NCI-H1092 (cell line): Measurements from ENCODE around the gene RARS2.
"Not testable (repeated sequence)": the region's sequence is repeated elsewhere in the genome, so short reads cannot be mapped to it uniquely, and the experiment has no call there.

Experiments used
- DNase-seq: peaks from one replicate; lab custom pipeline; 2025; lab: John Stamatoyannopoulos, UW

RARS2 gene

GRCh38 chr6:87589693-87590416, at the start of gene RARS2, which contains the start of gene ORC3:
RARS2 (minus strand) TSS chr6:87589987; CDS start chr6:87589957, 30 bp downstream.
ORC3 (plus strand) TSS chr6:87590135; CDS start chr6:87590169, 34 bp downstream.
- DNase-seq = peak; percentile 88

- no peak for DNase-seq
These were observed 49.6 kb upstream of the RARS2 start for GRCh38 chr6:87639373-87639772.

- no peak for DNase-seq
These were observed 47.3 kb upstream of the RARS2 start for GRCh38 chr6:87637106-87637505.

GRCh38 chr6:87636315-87636714, 46.5 kb upstream of the RARS2 start:
- DNase-seq = no peak

GRCh38 chr6:87633851-87634250, 44.1 kb upstream of the RARS2 start:
- DNase-seq = no peak

- no peak for DNase-seq
These were observed 41.0 kb upstream of the RARS2 start for GRCh38 chr6:87630746-87631145.

GRCh38 chr6:87628881-87629280, 39.1 kb upstream of the RARS2 start:
- no peak for DNase-seq

GRCh38 chr6:87628424-87628823, 38.6 kb upstream of the RARS2 start:
- no peak for DNase-seq

GRCh38 chr6:87623248-87623647, 33.5 kb upstream of the RARS2 start:
- DNase-seq = no peak

GRCh38 chr6:87618531-87618930, 28.7 kb upstream of the RARS2 start:
- no peak for DNase-seq

- DNase-seq = no peak
These were observed 27.6 kb upstream of the RARS2 start for GRCh38 chr6:87617405-87617804.

- DNase-seq = not testable (repeated sequence)
These were observed 23.2 kb upstream of the RARS2 start for GRCh38 chr6:87613018-87613417.

- no peak for DNase-seq
These were observed 19.0 kb upstream of the RARS2 start for GRCh38 chr6:87608802-87609201.

- no peak for DNase-seq
These were observed 16.4 kb upstream of the RARS2 start for GRCh38 chr6:87606199-87606598.

- no peak for DNase-seq
These were observed 10.8 kb upstream of the RARS2 start for GRCh38 chr6:87600576-87600975.

- DNase-seq = no peak
These were observed 1.2 kb upstream of the RARS2 start for GRCh38 chr6:87590990-87591389.

- no peak for DNase-seq
These were observed 662 bp upstream of the RARS2 start for GRCh38 chr6:87590417-87590880.

- no peak for DNase-seq
These were observed 905 bp downstream of the RARS2 start for GRCh38 chr6:87588756-87589407.

- no peak for DNase-seq
These were observed 3.3 kb downstream of the RARS2 start for GRCh38 chr6:87586371-87587077.

GRCh38 chr6:87583822-87584221, 6.0 kb downstream of the RARS2 start:
- no peak for DNase-seq

- no peak for DNase-seq
These were observed 14.4 kb downstream of the RARS2 start for GRCh38 chr6:87575423-87575822.

- DNase-seq = no peak
These were observed 15.5 kb downstream of the RARS2 start for GRCh38 chr6:87574237-87574804.
